Natural killer cell (primary cell): ENCODE data around the gene PDE6H. TPM values are rescaled to one million over a fixed set of nuclear protein-coding genes. Genes with fewer than 3 reads are reported as not detected.

Experiments
- ATAC-seq, 3 donors: fragments of 150-1000 bp in 2 of 3; fragments of 200-7000 bp in 1 of 3; cut with Tn5 transposase; 1 replicate in 1 of 3; 2 replicates in 2 of 3; pipeline ENCODE4 v1.10.0; 2021; ENCODE audit warnings: mild to moderate bottlenecking in 2 of 3, moderate library complexity in 2 of 3
- DNase-seq, 2 donors: peaks; one replicate each; pipeline versions ENCODE4 v3.0.0 to v3.0.0-alpha.2; 2013 to 2021; ENCODE audit warnings: mixed read lengths in 1 of 2
- H3K27ac ChIP-seq: one replicate; pipeline ENCODE4 v1.5.1; 2013; ENCODE audit warnings: mild to moderate bottlenecking, low read length
- H3K27me3 ChIP-seq: one replicate; pipeline ENCODE4 v1.6.1; 2013; ENCODE audit warnings: low read length; ENCODE audit not compliant: control insufficient read depth, insufficient read depth
- H3K36me3 ChIP-seq: one replicate; pipeline ENCODE4 v1.6.1; 2013; ENCODE audit warnings: low read length; ENCODE audit not compliant: control insufficient read depth, insufficient read depth
- H3K4me1 ChIP-seq: one replicate; pipeline ENCODE4 v1.6.1; 2013; ENCODE audit warnings: low read length; ENCODE audit not compliant: control insufficient read depth, insufficient read depth
- H3K4me3 ChIP-seq: one replicate; pipeline ENCODE4 v1.5.1; 2013; ENCODE audit warnings: low read length
- H3K9me3 ChIP-seq: one replicate; pipeline ENCODE4 v1.6.1; 2013; ENCODE audit warnings: low read length; ENCODE audit not compliant: control insufficient read depth, insufficient read depth
- H3K27ac Mint-ChIP-seq, 2 donors: one replicate each; pipeline ENCODE4 v1.8.0; 2022; ENCODE audit warnings: mild to moderate bottlenecking in 2 of 2, mixed read lengths in 2 of 2, moderate library complexity in 1 of 2
- H3K27me3 Mint-ChIP-seq, 2 donors: one replicate each; pipeline ENCODE4 v1.8.0; 2022; ENCODE audit warnings: low read depth in 2 of 2, mixed read lengths in 2 of 2
- H3K36me3 Mint-ChIP-seq: one replicate; pipeline ENCODE4 v1.8.0; 2022; ENCODE audit warnings: mixed read lengths
- H3K4me1 Mint-ChIP-seq, 2 donors: one replicate each; pipeline ENCODE4 v1.8.0; 2022; ENCODE audit warnings: mixed read lengths in 2 of 2
- H3K4me3 Mint-ChIP-seq: one replicate; pipeline ENCODE4 v1.8.0; 2022; ENCODE audit warnings: mild to moderate bottlenecking, moderate library complexity, mixed read lengths
- H3K9me3 Mint-ChIP-seq, 2 donors: one replicate each; pipeline ENCODE4 v1.8.0; 2022; ENCODE audit warnings: mixed read lengths in 2 of 2
- CTCF ChIP-seq: fragments of 200-600 bp; IDR thresholded peaks from one replicate; pipeline ENCODE4 v1.8.0; 2022; ENCODE audit warnings: antibody characterized with exemption
- WGBS: methylation state at CpG from one replicate; pipeline ENCODE4 v1.1.7; 2013; ENCODE audit warnings: missing lambda C conversion rate; ENCODE audit not compliant: insufficient coverage; 5-methylcytosine and 5-hydroxymethylcytosine counted together
- intact Hi-C: fragments of 100-400 bp; cut with micrococcal nuclease; formaldehyde crosslinking; loops from one replicate; pipeline ENCODE4 v1.14.2; 2022
- total RNA-seq, 4 donors: library from RNA; stranded (reverse); fragments of 120-200 nt in 1 of 4; gene quantifications; one replicate each; pipeline versions ENCODE4 v1.2.3 to v1.2.4, GENCODE V29; 2013 to 2022

The PDE6H gene
- total RNA-seq, 3 donors from 2014 or later (not counting 1 experiment from before 2014, with no cell fraction given) = not detected

GRCh38 chr12:14959916-14960496 is 12.8 kb upstream of the PDE6H start:
- Histone ChIP-seq H3K36me3 (peaks cover 13% of the 10 kb centered on the region), H3K27ac (peak overlapping the region; percentile 95), H3K9me3 (no peaks in the 10 kb centered on the region), H3K4me1 (peaks cover 41% of the 10 kb centered on the region), H3K4me3 (peak overlapping the region; percentile 91), H3K27me3 (no peaks in the 10 kb centered on the region)
- ATAC-seq = no peak
- no peak for TF ChIP-seq CTCF
- Mint-ChIP-seq H3K36me3 (peaks cover 11% of the 10 kb centered on the region), H3K9me3 (no peaks in the 10 kb centered on the region), H3K27me3 (no peaks in the 10 kb centered on the region), H3K4me1 (peaks cover 75 to 81% of the 10 kb centered on the region in 2 donors), H3K4me3 (peak overlapping the region; percentile 100), H3K27ac (peak overlapping the region; percentile 97 to 98)
- intact Hi-C loops = loop anchor here (2.0 to 5.0 kb wide), 5 partner anchors 78 to 703 kb away; partner anchors contain the start of gene ATF7IP
- no peak for DNase-seq
- 0% methylated on average over 3 of the region's 4 CpGs for WGBS

DNA sequence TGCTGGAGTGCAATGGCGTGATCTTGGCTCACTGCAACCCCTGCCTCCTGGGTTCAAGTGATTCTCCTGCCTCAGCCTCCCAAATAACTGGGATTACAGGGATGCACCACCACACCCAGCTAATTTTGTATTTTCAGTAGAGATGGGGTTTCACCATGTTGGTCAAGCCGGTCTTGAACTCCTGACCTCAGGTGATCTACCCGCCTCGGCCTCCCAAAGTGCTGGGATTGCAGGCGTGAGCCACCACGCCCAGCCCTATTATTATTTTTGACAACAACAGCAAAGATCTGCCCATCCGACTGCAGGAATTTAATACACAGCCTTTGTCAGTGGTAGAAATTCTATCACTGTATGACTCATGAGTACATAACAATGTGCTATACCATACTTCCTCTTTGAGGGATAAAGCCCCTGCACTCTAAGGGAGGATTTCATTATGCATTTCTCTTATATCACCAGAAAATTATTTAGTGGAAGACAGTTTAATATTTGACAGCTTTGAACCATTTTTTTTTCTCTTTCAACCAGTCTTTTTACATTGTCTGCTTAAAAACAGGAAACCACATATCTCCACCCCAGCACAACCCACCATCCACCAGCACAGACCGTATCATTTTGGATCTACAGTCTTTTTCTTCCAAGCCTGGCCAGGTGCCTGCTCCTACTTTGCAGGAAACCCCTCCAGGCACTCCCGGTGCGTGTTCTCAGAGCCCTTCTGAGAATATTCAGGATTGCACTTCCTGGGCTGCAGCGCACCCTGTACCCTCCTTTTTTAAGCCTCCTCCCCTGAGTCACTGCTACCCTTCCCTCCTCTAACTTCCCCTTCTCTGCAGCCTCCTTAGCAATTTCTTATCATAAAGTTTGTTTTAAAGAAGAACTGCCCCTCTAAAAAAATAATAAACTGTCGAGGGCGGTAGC is 12.0 kb upstream of the PDE6H start:
- H3K27me3 ChIP-seq = no peaks in the 10 kb centered on the region
- no peaks in the 10 kb centered on the region for H3K9me3 ChIP-seq
- Mint-ChIP-seq H3K36me3 (peaks cover 11% of the 10 kb centered on the region), H3K4me3 (peak overlapping the region; percentile 100), H3K9me3 (no peaks in the 10 kb centered on the region), H3K27me3 (no peaks in the 10 kb centered on the region), H3K27ac (peak overlapping the region; percentile 97 to 98), H3K4me1 (peaks cover 75 to 76% of the 10 kb centered on the region in 2 donors)
- no peak for TF ChIP-seq CTCF
- peaks cover 9% of the 10 kb centered on the region for H3K36me3 ChIP-seq
- H3K4me1 ChIP-seq = peaks cover 41% of the 10 kb centered on the region
- intact Hi-C loops = loop anchor here (1.0 to 5.0 kb wide), 5 partner anchors 9 to 594 kb away; partner anchors contain the start of genes ATF7IP, C12orf60 and WBP11
- H3K27ac ChIP-seq = peak overlapping the region; percentile 95
- DNase-seq (peak; percentile 38 to 75), ATAC-seq (peak; percentile 56 to 76 (median 60))
- WGBS = 0% methylated on average over 13 of the region's 13 CpGs
- peak overlapping the region; percentile 91 for H3K4me3 ChIP-seq

DNA sequence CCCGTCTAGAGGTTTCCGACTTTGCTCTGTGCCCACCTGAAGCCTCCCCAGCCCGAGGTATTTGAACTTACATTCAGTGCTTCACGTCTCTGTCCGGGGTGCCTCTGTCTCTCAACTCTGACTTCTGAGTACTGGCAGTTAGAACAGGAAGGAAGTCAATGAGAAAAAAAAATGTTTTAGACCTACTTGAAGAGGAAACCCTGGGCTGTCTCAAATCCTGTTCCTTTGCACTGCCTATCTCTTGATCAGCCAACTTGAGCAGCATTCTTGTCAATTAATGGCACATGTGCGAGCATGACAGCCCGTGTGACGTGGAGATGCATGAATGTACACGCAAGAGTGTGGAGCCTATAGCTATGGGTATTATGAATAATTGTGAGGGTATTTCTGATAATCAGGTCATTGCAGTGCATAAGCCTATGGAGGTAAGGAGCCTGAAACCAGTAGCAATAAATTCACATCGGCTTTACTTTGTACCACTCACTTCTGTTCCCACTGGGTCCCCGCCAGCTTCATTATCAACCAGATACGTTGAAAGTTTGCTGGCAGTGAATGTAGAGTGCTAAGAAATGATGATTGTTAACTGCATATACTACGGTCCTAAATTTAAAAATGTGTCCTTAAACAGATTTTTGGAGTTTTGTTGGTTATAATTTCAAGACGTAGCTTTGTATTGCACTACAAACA is 11.2 kb upstream of the PDE6H start, which contains the start of gene ARHGDIB:
TSS of gene ARHGDIB (minus strand) at position 136 of the 687 bp plus-strand sequence. CDS start 10,889 bp downstream, outside the sequence.
- peaks cover 36% of the 10 kb centered on the region for H3K4me1 ChIP-seq
- no peak for TF ChIP-seq CTCF
- H3K36me3 ChIP-seq = peaks cover 9% of the 10 kb centered on the region
- H3K9me3 ChIP-seq = no peaks in the 10 kb centered on the region
- peak within 1 kb of the TSS; percentile 91 for H3K4me3 ChIP-seq
- H3K4me1 Mint-ChIP-seq = peaks cover 67 to 68% of the 10 kb centered on the region in 2 donors
- H3K4me3 Mint-ChIP-seq = peak within 1 kb of the TSS; percentile 100
- H3K27ac ChIP-seq = peak within 1 kb of the TSS; percentile 95
- peak within 1 kb of the TSS; percentile 97 to 98 for H3K27ac Mint-ChIP-seq
- no peaks in the 10 kb centered on the region for H3K27me3 Mint-ChIP-seq
- peak; percentile 62 to 85 (median 80) for ATAC-seq
- DNase-seq = peak; percentile 59 to 96
- no peaks in the 10 kb centered on the region for H3K9me3 Mint-ChIP-seq
- intact Hi-C loops = loop anchor here (1.0 to 5.0 kb wide), 5 partner anchors 9 to 594 kb away; partner anchors contain the start of genes ATF7IP, C12orf60 and WBP11
- H3K36me3 Mint-ChIP-seq = peaks cover 11% of the 10 kb centered on the region
- H3K27me3 ChIP-seq = no peaks in the 10 kb centered on the region
- 0% methylated on average over 13 of the region's 14 CpGs for WGBS
